CD4-positive, alpha-beta T cell treated with Interleukin-10 for 1 hour (primary cell): ENCODE results near the gene GSN.
"Not testable (repeated sequence)": the region's sequence is repeated elsewhere in the genome, so short reads cannot be mapped to it uniquely, and the experiment has no call there.

Experiments used
- DNase-seq: peaks from one replicate; pipeline ENCODE4 v3.0.0-alpha.2; 2020

GSN gene

GRCh38 chr9:121289026-121289771, 21.2 kb downstream of the GSN start:
- DNase-seq: no peak

- DNase-seq: no peak
Observed at GRCh38 chr9:121289772-121290370, 21.9 kb downstream of the GSN start.

- DNase-seq: not testable (repeated sequence)
Observed at GRCh38 chr9:121291536-121291935, 23.6 kb downstream of the GSN start.

- DNase-seq: no peak
Observed at GRCh38 chr9:121292051-121292450, 24.1 kb downstream of the GSN start.

DNA sequence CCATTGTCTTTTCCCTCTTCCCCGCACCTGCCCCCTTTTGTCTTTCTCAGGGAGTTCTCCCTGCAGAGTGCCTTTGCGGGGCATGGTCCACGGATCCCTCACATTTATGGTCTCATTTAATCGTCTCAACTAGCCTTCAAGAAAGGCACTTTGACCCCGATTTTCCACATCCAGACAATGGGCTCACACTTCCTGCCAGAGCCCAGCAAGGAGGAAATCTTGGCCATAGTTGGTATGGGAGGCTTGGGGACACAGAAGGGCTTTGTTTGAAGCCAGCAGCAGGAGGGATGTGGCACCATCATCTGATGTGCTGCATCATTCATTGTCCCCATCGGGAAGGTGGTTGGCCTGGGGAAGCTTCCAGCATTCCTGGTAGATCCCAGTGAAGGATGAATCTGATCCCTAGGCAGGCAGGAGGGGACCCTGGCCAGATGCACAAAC, 24.9 kb downstream of the GSN start:
- no peak for DNase-seq

- DNase-seq: no peak
Observed at GRCh38 chr9:121294151-121294743, 26.3 kb downstream of the GSN start.

DNA sequence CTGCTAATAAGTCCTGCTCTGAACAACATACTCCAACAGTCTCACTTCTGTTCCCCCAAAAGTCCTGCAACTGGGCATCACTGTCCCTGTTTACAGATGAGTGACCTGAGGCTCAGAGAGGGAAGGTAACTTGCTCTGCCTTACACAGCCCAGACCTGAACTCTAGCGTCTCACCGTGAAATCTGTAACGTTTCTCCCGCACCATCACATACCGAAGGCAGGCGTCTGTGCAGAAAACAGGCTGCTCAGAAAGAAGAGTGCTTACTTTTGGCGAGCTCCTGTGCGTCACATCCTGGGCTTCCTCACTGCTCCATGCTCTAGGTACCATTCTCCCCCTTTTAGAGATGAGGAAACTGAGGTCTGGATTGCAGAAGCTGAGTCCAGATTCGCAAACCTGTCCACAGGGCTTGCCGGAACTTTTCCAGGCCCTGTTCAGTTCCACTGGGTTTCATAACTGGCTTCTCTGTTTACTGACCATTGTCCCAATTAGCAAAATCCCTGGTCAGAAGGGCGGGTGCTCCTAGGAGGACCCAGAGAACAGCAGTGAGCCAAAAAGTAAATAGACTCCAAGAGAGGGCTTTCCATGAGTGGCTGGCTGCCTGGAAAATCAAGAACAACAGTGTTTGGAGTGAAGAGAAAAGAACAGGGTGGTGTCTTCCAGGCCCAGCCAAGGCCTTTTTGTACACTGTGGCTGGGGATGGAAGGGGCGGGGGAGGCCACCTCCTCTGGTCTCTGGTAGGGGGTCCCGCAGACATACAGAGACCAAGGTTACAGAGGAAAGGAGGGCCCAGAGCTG, 27.1 kb downstream of the GSN start:
- no peak for DNase-seq

DNA sequence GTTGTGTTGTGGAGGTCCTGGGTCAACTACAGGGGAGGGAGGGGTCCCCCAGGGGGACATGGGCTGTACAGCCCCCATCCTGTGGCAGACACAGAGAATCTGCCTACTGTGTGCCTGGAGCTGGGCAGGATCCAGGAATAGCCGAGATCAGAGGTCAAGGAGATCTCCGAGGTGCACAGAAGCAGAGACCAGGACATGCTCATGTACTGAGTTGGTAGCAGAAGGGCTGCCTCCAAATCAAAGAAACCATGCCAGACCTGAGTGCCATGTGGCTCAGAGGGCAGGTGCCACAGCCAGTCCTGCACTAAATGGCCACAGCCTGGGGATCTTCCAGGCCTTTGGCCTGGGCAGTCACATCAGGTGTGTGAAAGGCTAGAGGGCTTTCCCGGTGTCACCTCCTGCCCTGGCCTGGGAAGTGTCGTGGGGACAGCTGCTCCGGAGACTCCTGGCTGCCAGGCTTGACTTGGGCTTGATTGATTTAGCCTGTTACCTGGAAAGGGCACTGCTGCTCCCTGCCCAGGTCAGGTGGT, 27.8 kb downstream of the GSN start:
- no peak for DNase-seq

DNA sequence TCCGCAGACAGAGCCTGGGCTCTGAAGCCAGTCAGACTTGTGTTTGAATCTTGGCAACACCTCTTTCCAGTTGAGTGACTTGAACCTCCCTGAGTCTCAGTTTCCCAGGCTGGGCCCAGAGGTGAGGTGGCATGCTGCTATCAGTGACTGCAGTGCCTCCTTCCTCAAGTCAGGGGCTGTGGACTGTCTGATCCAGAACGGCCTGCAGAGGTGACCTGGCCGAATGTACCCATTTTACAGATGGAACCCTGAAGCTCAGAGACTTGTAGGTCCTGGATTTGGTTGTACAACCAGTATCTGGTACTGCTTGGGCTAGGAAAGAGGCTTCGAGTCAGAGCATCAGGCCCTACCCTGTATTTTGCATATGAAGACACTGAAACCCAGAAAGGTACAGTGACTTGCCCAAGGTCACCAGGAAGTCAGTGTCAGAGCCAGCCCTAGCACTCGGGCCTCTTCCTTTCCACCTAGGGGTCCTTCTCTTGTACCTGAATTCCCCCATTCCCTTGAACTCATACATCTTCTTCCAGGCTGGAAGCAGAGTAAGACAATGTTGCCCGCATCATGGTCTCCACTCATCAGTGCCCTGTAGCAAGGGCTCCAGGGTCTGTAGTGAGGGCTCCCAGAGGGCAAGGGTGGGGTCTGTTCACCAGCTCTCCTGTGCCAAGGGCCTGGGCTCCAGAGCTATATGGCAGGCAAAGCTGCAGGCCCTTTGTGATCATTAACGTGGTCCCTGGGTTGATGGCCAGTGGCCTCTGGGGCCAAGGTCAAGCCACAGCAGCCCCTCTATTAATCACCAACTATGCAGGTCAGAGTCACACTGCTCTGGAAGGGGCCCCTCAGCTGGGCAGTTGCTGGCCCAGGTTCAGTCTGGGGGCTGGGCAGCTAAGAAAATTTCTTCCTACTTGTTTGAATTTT, 28.5 kb downstream of the GSN start:
- DNase-seq: no peak

DNA sequence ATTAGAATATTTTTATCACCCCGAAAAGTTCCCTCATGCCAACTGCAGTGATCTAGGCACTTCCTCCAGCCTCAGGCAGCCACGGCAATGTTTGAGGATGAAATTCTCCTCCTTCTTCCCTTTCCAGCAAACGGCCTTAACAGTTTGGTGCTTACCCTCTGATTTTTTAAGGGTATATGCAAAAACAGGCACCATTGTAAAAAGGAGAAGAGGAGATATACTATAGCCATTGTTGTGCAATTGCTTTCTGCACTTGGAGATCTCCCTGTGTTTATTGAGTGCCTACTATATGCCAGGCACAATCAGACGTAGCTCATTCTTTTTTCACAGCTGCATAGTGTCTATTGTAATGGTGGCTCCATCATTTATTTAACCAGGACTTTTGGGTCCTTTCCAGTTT, 29.4 kb downstream of the GSN start:
- no peak for DNase-seq

DNA sequence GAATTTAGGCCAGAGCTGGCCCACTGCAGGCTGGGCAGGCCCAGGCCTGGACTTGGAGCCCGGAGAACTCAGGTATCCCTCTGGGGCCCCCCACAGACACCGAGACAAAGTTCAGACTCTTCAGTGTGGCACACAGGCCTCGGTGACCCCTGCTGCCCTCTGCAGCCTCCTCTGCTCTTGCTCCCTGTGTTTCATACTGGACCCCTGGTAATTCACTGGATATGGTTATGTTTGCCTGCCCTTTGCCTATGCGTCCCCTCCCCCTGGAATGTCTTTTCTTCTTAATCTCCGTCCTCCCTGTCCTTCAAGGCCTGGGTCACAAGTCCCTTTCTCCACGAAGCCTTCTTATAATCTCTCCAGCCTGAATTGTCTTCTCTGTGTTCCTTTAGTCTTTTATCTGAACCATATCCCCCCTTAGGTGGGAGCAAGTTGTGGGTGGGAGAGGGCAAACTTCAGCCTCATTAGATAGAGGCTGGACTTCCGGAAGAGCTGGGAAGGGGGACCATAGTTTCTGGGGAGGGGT, 30.1 kb downstream of the GSN start:
- DNase-seq: no peak

DNA sequence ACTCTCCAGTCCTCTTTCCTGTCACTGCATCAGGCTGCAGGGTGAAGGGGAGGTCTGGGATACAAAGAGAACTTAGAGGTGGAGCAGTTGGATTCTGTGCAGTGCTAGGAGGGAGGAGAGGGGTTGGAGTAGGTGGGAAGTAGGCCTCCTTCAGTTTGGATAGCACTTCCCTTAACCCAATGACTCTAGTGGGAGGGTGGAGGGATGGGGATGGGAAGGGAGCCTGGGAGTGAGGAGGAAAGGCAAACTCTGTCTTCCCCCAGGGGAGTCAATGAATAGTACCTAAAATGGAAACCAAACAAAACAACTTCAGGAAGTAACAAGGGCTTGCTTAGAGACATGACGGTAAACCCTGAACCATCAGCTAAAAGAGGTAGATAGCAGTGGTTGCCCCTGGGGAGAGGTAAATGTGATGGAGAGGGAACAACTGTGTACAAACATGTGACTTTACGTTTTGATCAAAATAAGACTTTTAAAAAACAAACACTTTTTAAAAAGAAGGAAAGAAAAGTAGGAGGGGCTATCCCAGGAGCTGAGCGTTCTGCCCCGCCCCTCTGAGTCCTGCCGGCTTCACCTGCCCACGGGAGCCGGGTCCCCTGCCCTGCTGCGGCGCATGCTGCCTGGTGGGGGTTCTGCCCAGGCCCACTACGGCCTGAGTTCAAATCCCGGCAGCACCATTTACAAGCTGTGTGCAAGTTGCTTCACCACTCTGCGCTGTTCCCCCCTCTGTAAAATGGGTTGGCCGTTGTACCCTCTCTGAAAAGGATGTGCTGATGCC, 30.9 kb downstream of the GSN start:
- DNase-seq: no peak

DNA sequence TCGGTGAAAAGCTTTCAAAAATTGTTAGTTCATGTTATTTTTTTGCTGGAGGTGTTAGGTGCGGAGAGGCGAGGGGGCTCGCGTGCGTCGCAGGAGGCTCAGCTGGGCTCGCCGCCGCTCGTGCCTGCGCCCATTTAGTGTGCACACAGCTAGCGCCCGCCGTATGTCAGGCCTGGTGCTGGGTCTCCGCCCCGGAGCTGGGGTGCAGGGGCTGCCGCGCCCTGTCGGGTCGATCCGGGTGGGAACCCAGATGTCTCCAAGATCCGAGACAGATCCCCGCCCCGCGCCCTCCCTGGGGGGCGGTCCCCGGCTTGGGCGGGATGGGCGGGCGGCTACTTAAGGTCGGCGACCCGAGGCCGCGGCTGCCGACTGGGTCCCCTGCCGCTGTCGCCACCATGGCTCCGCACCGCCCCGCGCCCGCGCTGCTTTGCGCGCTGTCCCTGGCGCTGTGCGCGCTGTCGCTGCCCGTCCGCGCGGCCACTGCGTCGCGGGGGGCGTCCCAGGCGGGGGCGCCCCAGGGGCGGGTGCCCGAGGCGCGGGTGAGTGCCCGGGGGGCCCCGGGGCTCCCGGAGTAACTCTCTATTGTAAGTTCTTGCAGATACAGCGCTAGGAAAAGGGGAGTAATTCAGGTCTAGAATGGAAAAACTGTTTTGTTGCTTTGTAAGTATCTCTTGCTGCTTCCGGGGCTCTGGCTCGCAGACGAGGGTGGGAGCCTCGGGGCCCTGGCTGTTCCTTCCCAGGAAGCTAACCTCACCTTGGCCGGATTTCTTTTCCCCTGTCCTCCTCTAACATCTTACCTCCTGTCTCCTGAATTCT, 31.7 kb downstream of the GSN start:
- no peak for DNase-seq

GRCh38 chr9:121300283-121301119, 32.5 kb downstream of the GSN start:
- DNase-seq: no peak

- DNase-seq: no peak
Observed at GRCh38 chr9:121301881-121302286, 33.9 kb downstream of the GSN start.

- no peak for DNase-seq
Observed at GRCh38 chr9:121302341-121302740, 34.4 kb downstream of the GSN start.

DNA sequence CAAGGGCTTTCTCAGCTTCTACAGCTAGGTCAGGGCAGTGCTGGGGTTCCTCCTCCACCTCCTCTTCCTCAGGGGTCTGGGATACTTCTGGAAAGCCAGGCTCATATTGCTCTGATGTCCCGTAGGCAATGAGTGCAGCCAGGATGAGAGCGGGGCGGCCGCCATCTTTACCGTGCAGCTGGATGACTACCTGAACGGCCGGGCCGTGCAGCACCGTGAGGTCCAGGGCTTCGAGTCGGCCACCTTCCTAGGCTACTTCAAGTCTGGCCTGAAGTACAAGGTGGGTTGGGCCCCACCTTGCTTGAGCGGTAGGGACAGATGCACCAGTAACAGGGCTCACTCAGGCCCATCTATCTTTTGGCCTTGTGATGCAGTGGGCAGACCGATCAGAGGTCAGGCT, 34.8 kb downstream of the GSN start:
- no peak for DNase-seq

GRCh38 chr9:121303456-121304451, 35.8 kb downstream of the GSN start:
- no peak for DNase-seq
